Thymus (tissue), 14 donors: ENCODE measurements around the gene FAM200C. TPM values are rescaled to one million over a fixed set of nuclear protein-coding genes. Genes with fewer than 3 reads are reported as not detected.

ENCODE experiments used
- DNase-seq, 9 donors: peaks; one replicate each; pipeline ENCODE4 v3.0.0-alpha.2; 2013; ENCODE audit warnings: low spot score in 9 of 9, low read depth in 6 of 9, missing footprints in 1 of 9
- H3K27ac ChIP-seq, 2 donors: one replicate each; pipeline ENCODE4 v1.5.1; 2013; ENCODE audit warnings: control low read depth in 1 of 2, low read depth in 1 of 2, low read length in 1 of 2, mild to moderate bottlenecking in 1 of 2, moderate library complexity in 1 of 2
- H3K27me3 ChIP-seq, 2 donors: one replicate each; pipeline ENCODE4 v1.5.1; 2013; ENCODE audit warnings: low read length in 1 of 2; ENCODE audit not compliant: control insufficient read depth in 2 of 2, insufficient read depth in 1 of 2
- H3K36me3 ChIP-seq, 2 donors: one replicate each; pipeline ENCODE4 v1.5.1; 2013; ENCODE audit warnings: low read length in 1 of 2, mild to moderate bottlenecking in 1 of 2, moderate library complexity in 1 of 2; ENCODE audit not compliant: control insufficient read depth in 2 of 2, insufficient read depth in 2 of 2
- H3K4me1 ChIP-seq, 2 donors: one replicate each; pipeline ENCODE4 v1.5.1; 2013; ENCODE audit warnings: low read length in 2 of 2; ENCODE audit not compliant: control insufficient read depth in 2 of 2, insufficient read depth in 2 of 2
- H3K4me3 ChIP-seq, 2 donors: one replicate each; pipeline ENCODE4 v1.5.1; 2013; ENCODE audit warnings: low read length in 2 of 2, control low read depth in 1 of 2, mild to moderate bottlenecking in 1 of 2
- H3K9me3 ChIP-seq, 2 donors: one replicate each; pipeline ENCODE4 v1.5.1; 2013; ENCODE audit warnings: low read length in 1 of 2, mild to moderate bottlenecking in 1 of 2; ENCODE audit not compliant: control insufficient read depth in 2 of 2, insufficient read depth in 1 of 2
- WGBS: extraction: QIAGEN DNeasy Blood & Tissue Kit; methylation state at CpG from one replicate; pipeline ENCODE4 v1.1.7; 2013; 5-methylcytosine and 5-hydroxymethylcytosine counted together
- long read RNA-seq, 10 donors: transcript quantifications; one replicate each; lab custom pipeline, GENCODE V29; 2026
- polyA plus RNA-seq: library from polyadenylated mRNA; stranded (reverse); fragments of 200-250 nt; gene quantifications from one replicate; pipeline ENCODE4 v1.2.3, GENCODE V29; 2013
- total RNA-seq: library from RNA; stranded (reverse); fragments of 120-200 nt; gene quantifications from one replicate; pipeline ENCODE4 v1.2.4, GENCODE V29; 2013
- donor health status: healthy.

FAM200C gene
- total RNA-seq (4.1 TPM), polyA plus RNA-seq (5.5 TPM)
- long read RNA-seq, donor 1 = 0 reads
- long read RNA-seq, donor 2 = 0 reads
- long read RNA-seq, donor 3, partial matches to known transcripts = 0 of 3 reads
- long read RNA-seq, donor 3, other reads (novel, unspliced or antisense) = 0 of 3 reads
- long read RNA-seq, donor 4, partial matches to known transcripts = 0 of 1 reads
- long read RNA-seq, donor 4, other reads (novel, unspliced or antisense) = 0 of 1 reads
- long read RNA-seq, donor 5, partial matches to known transcripts = 0 of 2 reads
- long read RNA-seq, donor 5, other reads (novel, unspliced or antisense) = 0 of 2 reads
- long read RNA-seq, donor 6, transcript ZBED8-201 (2 exons, 2,851 nt) = major isoform, 6 of 6 reads
- long read RNA-seq, donor 6, partial matches to known transcripts = 0 of 6 reads
- long read RNA-seq, donor 6, other reads (novel, unspliced or antisense) = 0 of 6 reads
- long read RNA-seq, donor 7, partial matches to known transcripts = 0 of 1 reads
- long read RNA-seq, donor 7, other reads (novel, unspliced or antisense) = 0 of 1 reads
- long read RNA-seq, donor 8, partial matches to known transcripts = 0 of 1 reads
- long read RNA-seq, donor 8, other reads (novel, unspliced or antisense) = 0 of 1 reads
- long read RNA-seq, donor 9, partial matches to known transcripts = 0 of 1 reads
- long read RNA-seq, donor 9, other reads (novel, unspliced or antisense) = 0 of 1 reads
- long read RNA-seq, donor 10, partial matches to known transcripts = 0 of 4 reads
- long read RNA-seq, donor 10, other reads (novel, unspliced or antisense) = 0 of 4 reads

- peak in 7 of 9 donors; percentile 55 to 83 (median 64) for DNase-seq
- Histone ChIP-seq H3K4me3 (peak within 1 kb of the TSS; percentile 83 to 89), H3K9me3 (no peaks in the 10 kb centered on the region), H3K36me3 (peaks cover 16 to 28% of the 10 kb centered on the region in 2 donors), H3K4me1 (peaks cover 8 to 10% of the 10 kb centered on the region in 2 donors), H3K27ac (peak within 1 kb of the TSS; percentile 49 to 82), H3K27me3 (no peaks in the 10 kb centered on the region)
- 1% methylated on average over 41 of the region's 41 CpGs for WGBS
These were observed at the start of gene FAM200C for GRCh38 chr5:160399402-160400353. Gene FAM200C, minus strand, starts transcription at chr5:160400054. Its CDS starts 4,564 bp downstream, at chr5:160395490.

- no peaks in the 10 kb centered on the region for H3K4me1 ChIP-seq
- H3K27ac ChIP-seq = no peak overlapping the region
- H3K9me3 ChIP-seq = no peaks in the 10 kb centered on the region
- no peaks in the 10 kb centered on the region for H3K36me3 ChIP-seq
- no peak for DNase-seq
- no peak overlapping the region for H3K4me3 ChIP-seq
- H3K27me3 ChIP-seq = no peaks in the 10 kb centered on the region
- 95% methylated on average over 3 of the region's 3 CpGs for WGBS
These were observed 49.6 kb upstream of the FAM200C start for GRCh38 chr5:160449458-160449857.

GRCh38 chr5:160448886-160449285 is 49.0 kb upstream of the FAM200C start:
- 97% methylated on average over 1 of the region's 1 CpG for WGBS

GRCh38 chr5:160445751-160446150 is 45.9 kb upstream of the FAM200C start:
- Histone ChIP-seq H3K36me3 (no peaks in the 10 kb centered on the region), H3K4me1 (no peaks in the 10 kb centered on the region), H3K9me3 (no peaks in the 10 kb centered on the region), H3K27ac (no peak overlapping the region), H3K4me3 (no peak overlapping the region), H3K27me3 (no peaks in the 10 kb centered on the region)
- no peak for DNase-seq

More at GRCh38 chr5:160448886-160449285, 49.0 kb upstream of the FAM200C start:
- Histone ChIP-seq H3K9me3 (no peaks in the 10 kb centered on the region), H3K36me3 (no peaks in the 10 kb centered on the region), H3K27me3 (no peaks in the 10 kb centered on the region), H3K27ac (no peak overlapping the region), H3K4me1 (no peaks in the 10 kb centered on the region), H3K4me3 (no peak overlapping the region)
- no peak for DNase-seq

GRCh38 chr5:160445132-160445531 is 45.3 kb upstream of the FAM200C start:
- DNase-seq = no peak

GRCh38 chr5:160444407-160444806 is 44.6 kb upstream of the FAM200C start:
- no peak for DNase-seq
- H3K27me3 ChIP-seq = no peaks in the 10 kb centered on the region
- H3K4me3 ChIP-seq = no peak overlapping the region
- no peaks in the 10 kb centered on the region for H3K4me1 ChIP-seq
- no peaks in the 10 kb centered on the region for H3K36me3 ChIP-seq
- WGBS = 93% methylated on average over 1 of the region's 1 CpG
- H3K9me3 ChIP-seq = no peaks in the 10 kb centered on the region
- no peak overlapping the region for H3K27ac ChIP-seq

More at GRCh38 chr5:160445132-160445531, 45.3 kb upstream of the FAM200C start:
- H3K36me3 ChIP-seq = no peaks in the 10 kb centered on the region
- H3K4me1 ChIP-seq = no peaks in the 10 kb centered on the region
- H3K4me3 ChIP-seq = no peak overlapping the region
- no peak overlapping the region for H3K27ac ChIP-seq
- H3K9me3 ChIP-seq = no peaks in the 10 kb centered on the region
- WGBS = 92% methylated on average over 1 of the region's 1 CpG
- no peaks in the 10 kb centered on the region for H3K27me3 ChIP-seq

- Histone ChIP-seq H3K9me3 (no peaks in the 10 kb centered on the region), H3K27ac (no peak overlapping the region), H3K4me3 (no peak overlapping the region), H3K36me3 (no peaks in the 10 kb centered on the region), H3K4me1 (peaks cover 0 to 6% of the 10 kb centered on the region in 2 donors), H3K27me3 (no peaks in the 10 kb centered on the region)
- WGBS = 90% methylated on average over 4 of the region's 4 CpGs
- DNase-seq = no peak
These were observed 43.1 kb upstream of the FAM200C start for GRCh38 chr5:160442824-160443431.

GRCh38 chr5:160441311-160441781 is 41.5 kb upstream of the FAM200C start:
- H3K27ac ChIP-seq = no peak overlapping the region
- no peak for DNase-seq
- 0% methylated on average over 1 of the region's 1 CpG for WGBS
- no peaks in the 10 kb centered on the region for H3K27me3 ChIP-seq
- no peaks in the 10 kb centered on the region for H3K36me3 ChIP-seq
- H3K4me1 ChIP-seq = peaks cover 0 to 6% of the 10 kb centered on the region in 2 donors
- H3K4me3 ChIP-seq = no peak overlapping the region
- H3K9me3 ChIP-seq = no peaks in the 10 kb centered on the region
